Stimulated activated CD4-positive, alpha-beta T cell treated with anti-CD3 and anti-CD28 coated beads, Interleukin-1b, Interleukin-23, amount 100 ng/mL, for 24 hours (primary cell): ENCODE data around the gene HSPA4L.

ENCODE experiments used
- DNase-seq, 4 experiments: peaks; one replicate each; pipeline ENCODE4 v3.0.0-alpha.2; 2020; ENCODE audit warnings: low read depth in 4 of 4, low spot score in 1 of 4

HSPA4L gene

GRCh38 chr4:127783955-127784770, 2.0 kb downstream of the HSPA4L start:
- no peak for DNase-seq

- no peak for DNase-seq
Measured at GRCh38 chr4:127788517-127788916, 6.4 kb downstream of the HSPA4L start.

- DNase-seq, result no peak
Measured at GRCh38 chr4:127791391-127791790, 9.3 kb downstream of the HSPA4L start.

GRCh38 chr4:127793528-127793927, 11.4 kb downstream of the HSPA4L start:
- DNase-seq, result no peak

- no peak for DNase-seq
Measured at GRCh38 chr4:127799711-127800110, 17.6 kb downstream of the HSPA4L start.

GRCh38 chr4:127809173-127809800, 27.2 kb downstream of the HSPA4L start:
- DNase-seq, result no peak

- no peak for DNase-seq
Measured at GRCh38 chr4:127810551-127810950, 28.4 kb downstream of the HSPA4L start.

GRCh38 chr4:127822430-127822829, 40.3 kb downstream of the HSPA4L start:
- no peak for DNase-seq

- no peak for DNase-seq
Measured at GRCh38 chr4:127828121-127828520, 46.0 kb downstream of the HSPA4L start.

GRCh38 chr4:127829014-127829413, 46.9 kb downstream of the HSPA4L start:
- DNase-seq, result no peak

- DNase-seq, result no peak
Measured at GRCh38 chr4:127832585-127832984, 50.5 kb downstream of the HSPA4L start.

GRCh38 chr4:127843704-127844600, 61.8 kb downstream of the HSPA4L start:
- DNase-seq, result no peak

GRCh38 chr4:127844601-127845116, 62.5 kb downstream of the HSPA4L start:
- DNase-seq, result no peak

- no peak for DNase-seq
Measured at GRCh38 chr4:127846061-127846460, 63.9 kb downstream of the HSPA4L start.

- no peak for DNase-seq
Measured at GRCh38 chr4:127846765-127847164, 64.6 kb downstream of the HSPA4L start.

GRCh38 chr4:127849505-127850234, 67.5 kb downstream of the HSPA4L start:
- DNase-seq, result no peak

GRCh38 chr4:127852661-127853060, 70.5 kb downstream of the HSPA4L start:
- no peak for DNase-seq

- DNase-seq, result no peak
Measured at GRCh38 chr4:127856196-127856812, 74.2 kb downstream of the HSPA4L start.

- no peak for DNase-seq
Measured at GRCh38 chr4:127856813-127857447, 74.8 kb downstream of the HSPA4L start.

- no peak for DNase-seq
Measured at GRCh38 chr4:127857641-127858040, 75.5 kb downstream of the HSPA4L start.
